ENCODE measurements around the gene NKAPL. TPM values are rescaled to one million over a fixed set of nuclear protein-coding genes. Genes with fewer than 3 reads are reported as not detected.
"Not testable (repeated sequence)": the region's sequence is repeated elsewhere in the genome, so short reads cannot be mapped to it uniquely, and the experiment has no call there.

NKAPL gene
- total and polyA plus RNA-seq, 10 of the 15 experiments (the other 5 are each of a cell fraction or from before 2014, with no cell fraction given), result 0.10 to 0.48 (median 0.19) TPM; not detected in 1

GRCh38 chr6:28303570-28303969 is 44.5 kb downstream of the NKAPL start (continued):
- TF ChIP-seq POU2F2 (IDR thresholded peaks at IDR 0.05; ENCODE audit: borderline replicate concordance, low read depth, low read length) (peak; percentile 79; the same call in 1 of the 3 replicates), NFIC (IDR thresholded peaks at IDR 0.05; ENCODE audit: low read depth, low read length) (peak; percentile 56; the same call in 1 of the 2 replicates), MEF2B (IDR thresholded peaks at IDR 0.05; ENCODE audit: partially characterized antibody, poor library complexity, severe bottlenecking) (peak; percentile 80), ESRRA (IDR thresholded peaks at IDR 0.05; ENCODE audit: low read length) (no peak), MTA2 (IDR thresholded peaks at IDR 0.05; ENCODE audit: low read depth) (peak; percentile 61), TCF3 (IDR thresholded peaks at IDR 0.05; ENCODE audit: borderline replicate concordance, insufficient read depth, low read depth, low read length) (no peak), SKIL (IDR thresholded peaks at IDR 0.05; ENCODE audit: low read depth, poor library complexity, severe bottlenecking) (peak; percentile 80), NR2F1 (conservative IDR thresholded peaks at IDR 0.05) (0 out of 2 replicates have a peak, but pooled peaks have one; percentile 24), ZNF217 (IDR thresholded peaks at IDR 0.05) (peak; percentile 90)
- TF ChIP-seq, protein P1, sequence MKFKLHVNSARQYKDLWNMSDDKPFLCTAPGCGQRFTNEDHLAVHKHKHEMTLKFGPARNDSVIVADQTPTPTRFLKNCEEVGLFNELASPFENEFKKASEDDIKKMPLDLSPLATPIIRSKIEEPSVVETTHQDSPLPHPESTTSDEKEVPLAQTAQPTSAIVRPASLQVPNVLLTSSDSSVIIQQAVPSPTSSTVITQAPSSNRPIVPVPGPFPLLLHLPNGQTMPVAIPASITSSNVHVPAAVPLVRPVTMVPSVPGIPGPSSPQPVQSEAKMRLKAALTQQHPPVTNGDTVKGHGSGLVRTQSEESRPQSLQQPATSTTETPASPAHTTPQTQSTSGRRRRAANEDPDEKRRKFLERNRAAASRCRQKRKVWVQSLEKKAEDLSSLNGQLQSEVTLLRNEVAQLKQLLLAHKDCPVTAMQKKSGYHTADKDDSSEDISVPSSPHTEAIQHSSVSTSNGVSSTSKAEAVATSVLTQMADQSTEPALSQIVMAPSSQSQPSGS (IDR thresholded peaks at IDR 0.05; ENCODE audit: low read length), result 0 out of 2 replicates have a peak, but pooled peaks have one; percentile 45
- TF ChIP-seq, protein P2, sequence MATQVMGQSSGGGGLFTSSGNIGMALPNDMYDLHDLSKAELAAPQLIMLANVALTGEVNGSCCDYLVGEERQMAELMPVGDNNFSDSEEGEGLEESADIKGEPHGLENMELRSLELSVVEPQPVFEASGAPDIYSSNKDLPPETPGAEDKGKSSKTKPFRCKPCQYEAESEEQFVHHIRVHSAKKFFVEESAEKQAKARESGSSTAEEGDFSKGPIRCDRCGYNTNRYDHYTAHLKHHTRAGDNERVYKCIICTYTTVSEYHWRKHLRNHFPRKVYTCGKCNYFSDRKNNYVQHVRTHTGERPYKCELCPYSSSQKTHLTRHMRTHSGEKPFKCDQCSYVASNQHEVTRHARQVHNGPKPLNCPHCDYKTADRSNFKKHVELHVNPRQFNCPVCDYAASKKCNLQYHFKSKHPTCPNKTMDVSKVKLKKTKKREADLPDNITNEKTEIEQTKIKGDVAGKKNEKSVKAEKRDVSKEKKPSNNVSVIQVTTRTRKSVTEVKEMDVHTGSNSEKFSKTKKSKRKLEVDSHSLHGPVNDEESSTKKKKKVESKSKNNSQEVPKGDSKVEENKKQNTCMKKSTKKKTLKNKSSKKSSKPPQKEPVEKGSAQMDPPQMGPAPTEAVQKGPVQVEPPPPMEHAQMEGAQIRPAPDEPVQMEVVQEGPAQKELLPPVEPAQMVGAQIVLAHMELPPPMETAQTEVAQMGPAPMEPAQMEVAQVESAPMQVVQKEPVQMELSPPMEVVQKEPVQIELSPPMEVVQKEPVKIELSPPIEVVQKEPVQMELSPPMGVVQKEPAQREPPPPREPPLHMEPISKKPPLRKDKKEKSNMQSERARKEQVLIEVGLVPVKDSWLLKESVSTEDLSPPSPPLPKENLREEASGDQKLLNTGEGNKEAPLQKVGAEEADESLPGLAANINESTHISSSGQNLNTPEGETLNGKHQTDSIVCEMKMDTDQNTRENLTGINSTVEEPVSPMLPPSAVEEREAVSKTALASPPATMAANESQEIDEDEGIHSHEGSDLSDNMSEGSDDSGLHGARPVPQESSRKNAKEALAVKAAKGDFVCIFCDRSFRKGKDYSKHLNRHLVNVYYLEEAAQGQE (IDR thresholded peaks at IDR 0.05; ENCODE audit: low read depth, low read length), result no peak

DNA sequence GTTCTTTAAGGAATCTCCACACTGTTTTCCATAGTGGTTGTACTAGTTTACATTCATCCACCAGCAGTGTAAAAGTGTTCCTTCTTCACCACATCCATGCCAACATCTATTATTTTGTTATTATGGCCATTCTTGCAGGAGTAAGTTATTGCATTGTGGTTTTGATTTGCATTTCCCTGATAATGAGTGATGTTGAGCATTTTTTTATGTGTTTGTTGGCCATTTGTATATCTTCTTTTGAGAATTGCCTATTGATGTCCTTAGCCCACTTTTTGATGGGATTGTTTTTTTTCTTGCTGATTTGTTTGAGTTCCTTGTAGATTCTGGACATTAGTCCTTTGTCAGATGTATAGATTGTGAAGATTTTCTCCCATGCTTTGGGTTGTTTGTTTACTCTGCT is 47.3 kb downstream of the NKAPL start:
- CTCF ChIA-PET; DNase-seq (ENCODE audit: low read depth, low spot score); SMC1A ChIA-PET (ENCODE audit: uncharacterized antibody, unreplicated experiment); H3K9ac ChIP-seq (ENCODE audit: control insufficient read depth, insufficient read depth, low read length); intact Hi-C loops (cut with micrococcal nuclease; ENCODE audit: unreplicated experiment); H4K20me1 ChIP-seq (ENCODE audit: control insufficient read depth, insufficient read depth); H3K9me3 ChIP-seq (replicated peaks; ENCODE audit: control insufficient read depth, insufficient read depth, low read length); RAD21 ChIA-PET (ENCODE audit: unreplicated experiment); H2AFZ ChIP-seq (ENCODE audit: control insufficient read depth, low read depth, low read length); H3K79me2 ChIP-seq (ENCODE audit: control insufficient read depth, insufficient read depth, low read length); H3K27me3 ChIP-seq (replicated peaks in 1 of 2; ENCODE audit: control insufficient read depth in 2 of 2, insufficient read depth in 2 of 2, low read length in 1 of 2); H3K4me3 ChIP-seq; ATAC-seq; H3K4me2 ChIP-seq (ENCODE audit: control insufficient read depth, insufficient read depth); H3K36me3 ChIP-seq (ENCODE audit: control insufficient read depth in 2 of 2, insufficient read depth in 2 of 2, low read length in 1 of 2); BruUV-seq (replicated peaks); FAIRE-seq; H3K27ac ChIP-seq (ENCODE audit: control insufficient read depth, insufficient read depth); POLR2A ChIA-PET; in situ Hi-C loops (cut with MboI): not testable (repeated sequence)
- H3K4me1 ChIP-seq (ENCODE audit: control insufficient read depth, insufficient read depth, low read length), result peaks cover 11% of the 10 kb centered on the region
